HTERT RPE-1 (cell line): Measurements from ENCODE around the gene TBKBP1.

ENCODE experiments used
- in situ Hi-C: fragments of 300-500 bp; cut with MboI; formaldehyde crosslinking; loops from 4 replicates; pipeline ENCODE4 v1.14.3; 2020; ENCODE audit warnings: low sequenced_read_pairs

Gene TBKBP1

GRCh38 chr17:47697906-47698711, 4.1 kb downstream of the TBKBP1 start:
- in situ Hi-C loops: no loop called here

- in situ Hi-C loops: no loop called here
Observed at GRCh38 chr17:47698749-47699535, 5.0 kb downstream of the TBKBP1 start.

- in situ Hi-C loops: no loop called here
Observed at GRCh38 chr17:47699536-47699840, 5.5 kb downstream of the TBKBP1 start.

GRCh38 chr17:47700471-47701449, 6.8 kb downstream of the TBKBP1 start:
- in situ Hi-C loops: no loop called here

- in situ Hi-C loops: no loop called here
Observed at GRCh38 chr17:47701608-47702007, 7.6 kb downstream of the TBKBP1 start.

GRCh38 chr17:47702391-47702995, 8.5 kb downstream of the TBKBP1 start:
- in situ Hi-C loops: no loop called here

- in situ Hi-C loops: no loop called here
Observed at GRCh38 chr17:47703191-47703591, 9.2 kb downstream of the TBKBP1 start.

GRCh38 chr17:47703671-47704070, 9.7 kb downstream of the TBKBP1 start:
- in situ Hi-C loops: no loop called here

GRCh38 chr17:47704116-47704515, 10.2 kb downstream of the TBKBP1 start:
- in situ Hi-C loops: no loop called here

GRCh38 chr17:47704736-47705135, 10.8 kb downstream of the TBKBP1 start:
- in situ Hi-C loops: no loop called here

GRCh38 chr17:47705536-47706530, 11.9 kb downstream of the TBKBP1 start:
- in situ Hi-C loops: no loop called here

- in situ Hi-C loops: no loop called here
Observed at GRCh38 chr17:47707056-47707804, 13.3 kb downstream of the TBKBP1 start.

- in situ Hi-C loops: no loop called here
Observed at GRCh38 chr17:47707884-47708283, 13.9 kb downstream of the TBKBP1 start.

GRCh38 chr17:47708312-47708863, 14.4 kb downstream of the TBKBP1 start:
- in situ Hi-C loops: no loop called here

GRCh38 chr17:47708864-47709541, 15.0 kb downstream of the TBKBP1 start:
- in situ Hi-C loops: no loop called here

GRCh38 chr17:47709594-47709993, 15.6 kb downstream of the TBKBP1 start:
- in situ Hi-C loops: no loop called here

- in situ Hi-C loops: no loop called here
Observed at GRCh38 chr17:47711366-47712099, 17.6 kb downstream of the TBKBP1 start.
